Mesendoderm (in vitro differentiated cells): Measurements from ENCODE around the gene RECQL5.

ENCODE experiments used
- DNase-seq: peaks from one replicate; pipeline ENCODE4 v3.0.0; 2013
- H2AK5ac ChIP-seq: 2 replicates; pipeline ENCODE4 v1.6.1; 2013; ENCODE audit warnings: low read length, inconsistent platforms
- H2BK120ac ChIP-seq: 2 replicates; pipeline ENCODE4 v1.6.1; 2013; ENCODE audit warnings: low read depth, mild to moderate bottlenecking, low read length, moderate library complexity, mixed read lengths
- H2BK15ac ChIP-seq: replicated peaks from 2 replicates; pipeline ENCODE4 v1.6.1; 2013; ENCODE audit warnings: low read depth, mild to moderate bottlenecking, moderate library complexity
- H2BK5ac ChIP-seq: 2 replicates; pipeline ENCODE4 v1.6.1; 2013; ENCODE audit warnings: low read length, inconsistent platforms
- H3K18ac ChIP-seq: 2 replicates; pipeline ENCODE4 v1.6.1; 2013; ENCODE audit warnings: mild to moderate bottlenecking, low read length, mixed read lengths
- H3K23ac ChIP-seq: one replicate; pipeline ENCODE4 v1.6.1; 2013; ENCODE audit warnings: low read length
- H3K27ac ChIP-seq: 2 replicates; pipeline ENCODE4 v1.5.1; 2013; ENCODE audit warnings: low read depth, mild to moderate bottlenecking, inconsistent platforms, low read length, moderate library complexity
- H3K27me3 ChIP-seq: 2 replicates; pipeline ENCODE4 v1.6.1; 2013; ENCODE audit warnings: low read length, control low read depth, mild to moderate bottlenecking, inconsistent platforms; ENCODE audit not compliant: insufficient read depth, poor library complexity
- H3K36me3 ChIP-seq: 2 replicates; pipeline ENCODE4 v1.6.1; 2013; ENCODE audit warnings: low read length, inconsistent platforms; ENCODE audit not compliant: control insufficient read depth, insufficient read depth
- H3K4ac ChIP-seq: one replicate; pipeline ENCODE4 v1.6.1; 2013; ENCODE audit warnings: low read depth, mild to moderate bottlenecking, low read length, moderate library complexity
- H3K4me1 ChIP-seq: 2 replicates; pipeline ENCODE4 v1.6.1; 2013; ENCODE audit warnings: low read depth, low read length, inconsistent platforms; ENCODE audit not compliant: control insufficient read depth
- H3K4me2 ChIP-seq: 2 replicates; pipeline ENCODE4 v1.6.1; 2013; ENCODE audit warnings: low read length
- H3K4me3 ChIP-seq: 2 replicates; pipeline ENCODE4 v1.5.1; 2013; ENCODE audit warnings: mild to moderate bottlenecking, low read length
- H3K56ac ChIP-seq: one replicate; pipeline ENCODE4 v1.6.1; 2013; ENCODE audit warnings: low read length
- H3K79me1 ChIP-seq: 2 replicates; pipeline ENCODE4 v1.6.1; 2013; ENCODE audit warnings: low read length, inconsistent platforms
- H3K79me2 ChIP-seq: 2 replicates; pipeline ENCODE4 v1.6.1; 2013; ENCODE audit warnings: mild to moderate bottlenecking, low read length; ENCODE audit not compliant: control insufficient read depth, insufficient read depth
- H3K9ac ChIP-seq: 2 replicates; pipeline ENCODE4 v1.6.1; 2013; ENCODE audit warnings: low read length, inconsistent platforms
- H4K5ac ChIP-seq: one replicate; pipeline ENCODE4 v1.6.1; 2013; ENCODE audit warnings: low read length
- H4K8ac ChIP-seq: one replicate; pipeline ENCODE4 v1.6.1; 2013; ENCODE audit warnings: low read depth, mild to moderate bottlenecking, control low read depth, low read length, moderate library complexity
- WGBS: extraction: QIAGEN DNeasy Blood & Tissue Kit; methylation state at CpG from one replicate; pipeline ENCODE4 v1.1.7; 2013; ENCODE audit warnings: low lambda C conversion rate, missing lambda C conversion rate; ENCODE audit not compliant: insufficient coverage; ENCODE audit errors: extremely low coverage; 5-methylcytosine and 5-hydroxymethylcytosine counted together

The RECQL5 gene

GRCh38 chr17:75650874-75651273, 16.1 kb downstream of the RECQL5 start:
- no peak overlapping the region for H2BK120ac ChIP-seq
- H3K79me1 ChIP-seq = no peaks in the 10 kb centered on the region
- H3K23ac ChIP-seq = no peak overlapping the region
- H2AK5ac ChIP-seq = no peak overlapping the region
- no peak overlapping the region for H2BK5ac ChIP-seq
- no CpG with 5 or more reads among the region's 7 CpGs for WGBS
- no peak overlapping the region for H2BK15ac ChIP-seq
- H3K27ac ChIP-seq = no peak overlapping the region
- H3K79me2 ChIP-seq = no peaks in the 10 kb centered on the region
- no peak overlapping the region for H3K9ac ChIP-seq
- H3K18ac ChIP-seq = no peak overlapping the region
- no peak overlapping the region for H4K5ac ChIP-seq
- no peak overlapping the region for H3K4me2 ChIP-seq
- H3K27me3 ChIP-seq = no peaks in the 10 kb centered on the region
- no peak overlapping the region for H4K8ac ChIP-seq
- H3K4me3 ChIP-seq = no peak overlapping the region
- H3K4ac ChIP-seq = no peak overlapping the region
- H3K4me1 ChIP-seq = no peaks in the 10 kb centered on the region
- no peak overlapping the region for H3K56ac ChIP-seq
- no peak for DNase-seq
- H3K36me3 ChIP-seq = no peaks in the 10 kb centered on the region

GRCh38 chr17:75649687-75650086, 17.3 kb downstream of the RECQL5 start:
- Histone ChIP-seq H3K9ac (no peak overlapping the region), H4K5ac (no peak overlapping the region), H2BK15ac (no peak overlapping the region), H3K27me3 (no peaks in the 10 kb centered on the region), H2BK5ac (no peak overlapping the region), H3K79me2 (no peaks in the 10 kb centered on the region), H2BK120ac (no peak overlapping the region), H3K4me1 (no peaks in the 10 kb centered on the region), H3K56ac (no peak overlapping the region), H3K36me3 (no peaks in the 10 kb centered on the region), H3K4me2 (no peak overlapping the region), H3K79me1 (no peaks in the 10 kb centered on the region), H2AK5ac (no peak overlapping the region), H4K8ac (no peak overlapping the region), H3K4ac (no peak overlapping the region), H3K18ac (no peak overlapping the region), H3K23ac (no peak overlapping the region), H3K4me3 (no peak overlapping the region), H3K27ac (no peak overlapping the region)
- DNase-seq = no peak
- no CpG with 5 or more reads among the region's 6 CpGs for WGBS

- no peak overlapping the region for H2BK120ac ChIP-seq
- H3K4me1 ChIP-seq = no peaks in the 10 kb centered on the region
- no peak overlapping the region for H3K18ac ChIP-seq
- H3K23ac ChIP-seq = no peak overlapping the region
- H2AK5ac ChIP-seq = no peak overlapping the region
- H3K79me1 ChIP-seq = no peaks in the 10 kb centered on the region
- no peak overlapping the region for H4K5ac ChIP-seq
- H3K4ac ChIP-seq = no peak overlapping the region
- no peak overlapping the region for H4K8ac ChIP-seq
- no peak overlapping the region for H2BK15ac ChIP-seq
- H3K27me3 ChIP-seq = no peaks in the 10 kb centered on the region
- no peak overlapping the region for H3K4me2 ChIP-seq
- H3K79me2 ChIP-seq = no peaks in the 10 kb centered on the region
- H3K27ac ChIP-seq = no peak overlapping the region
- H3K9ac ChIP-seq = no peak overlapping the region
- no peak overlapping the region for H3K56ac ChIP-seq
- WGBS = no CpG with 5 or more reads among the region's 7 CpGs
- H2BK5ac ChIP-seq = no peak overlapping the region
- DNase-seq = no peak
- H3K36me3 ChIP-seq = no peaks in the 10 kb centered on the region
- no peak overlapping the region for H3K4me3 ChIP-seq
These were observed 19.0 kb downstream of the RECQL5 start for GRCh38 chr17:75647921-75648320.

GRCh38 chr17:75647061-75647460, 19.9 kb downstream of the RECQL5 start:
- no peak overlapping the region for H3K9ac ChIP-seq
- H3K4me1 ChIP-seq = no peaks in the 10 kb centered on the region
- no peak overlapping the region for H3K4me2 ChIP-seq
- no peak overlapping the region for H2BK120ac ChIP-seq
- no peak overlapping the region for H3K56ac ChIP-seq
- H3K4ac ChIP-seq = no peak overlapping the region
- no peak overlapping the region for H3K23ac ChIP-seq
- DNase-seq = no peak
- no peak overlapping the region for H3K4me3 ChIP-seq
- H3K27ac ChIP-seq = no peak overlapping the region
- no peak overlapping the region for H4K5ac ChIP-seq
- H3K27me3 ChIP-seq = no peaks in the 10 kb centered on the region
- no peak overlapping the region for H2BK15ac ChIP-seq
- no peak overlapping the region for H3K18ac ChIP-seq
- no peak overlapping the region for H2BK5ac ChIP-seq
- H3K79me2 ChIP-seq = no peaks in the 10 kb centered on the region
- H3K36me3 ChIP-seq = no peaks in the 10 kb centered on the region
- H4K8ac ChIP-seq = no peak overlapping the region
- no CpG with 5 or more reads among the region's 7 CpGs for WGBS
- no peaks in the 10 kb centered on the region for H3K79me1 ChIP-seq
- no peak overlapping the region for H2AK5ac ChIP-seq

GRCh38 chr17:75646638-75646992, 20.3 kb downstream of the RECQL5 start:
- no peaks in the 10 kb centered on the region for H3K79me1 ChIP-seq
- no peak overlapping the region for H4K5ac ChIP-seq
- H4K8ac ChIP-seq = no peak overlapping the region
- no peak overlapping the region for H2BK5ac ChIP-seq
- H2BK15ac ChIP-seq = no peak overlapping the region
- no peak overlapping the region for H3K4ac ChIP-seq
- no peak overlapping the region for H2AK5ac ChIP-seq
- no peak overlapping the region for H3K4me2 ChIP-seq
- H3K23ac ChIP-seq = no peak overlapping the region
- H3K4me1 ChIP-seq = no peaks in the 10 kb centered on the region
- H3K4me3 ChIP-seq = no peak overlapping the region
- H3K27ac ChIP-seq = no peak overlapping the region
- H3K79me2 ChIP-seq = no peaks in the 10 kb centered on the region
- H3K9ac ChIP-seq = no peak overlapping the region
- no peaks in the 10 kb centered on the region for H3K27me3 ChIP-seq
- no peak overlapping the region for H3K56ac ChIP-seq
- no CpG with 5 or more reads among the region's 6 CpGs for WGBS
- no peak overlapping the region for H2BK120ac ChIP-seq
- no peak for DNase-seq
- no peak overlapping the region for H3K18ac ChIP-seq
- H3K36me3 ChIP-seq = no peaks in the 10 kb centered on the region

- Histone ChIP-seq H3K27me3 (no peaks in the 10 kb centered on the region), H2AK5ac (no peak overlapping the region), H3K27ac (no peak overlapping the region), H3K79me1 (no peaks in the 10 kb centered on the region), H3K18ac (no peak overlapping the region), H3K4ac (no peak overlapping the region), H3K23ac (no peak overlapping the region), H3K79me2 (no peaks in the 10 kb centered on the region), H2BK5ac (no peak overlapping the region), H3K56ac (no peak overlapping the region), H3K4me2 (no peak overlapping the region), H2BK120ac (no peak overlapping the region), H4K8ac (no peak overlapping the region), H3K9ac (no peak overlapping the region), H3K4me1 (no peaks in the 10 kb centered on the region), H3K4me3 (no peak overlapping the region), H3K36me3 (no peaks in the 10 kb centered on the region), H2BK15ac (no peak overlapping the region), H4K5ac (no peak overlapping the region)
- peak; percentile 86 for DNase-seq
- no CpG with 5 or more reads among the region's 17 CpGs for WGBS
These were observed 20.9 kb downstream of the RECQL5 start for GRCh38 chr17:75645889-75646637.
